IMR-90 (cell line): ENCODE results near the gene GH1. TPM values are rescaled to one million over a fixed set of nuclear protein-coding genes. Genes with fewer than 3 reads are reported as not detected.

Experiments used
- ATAC-seq: fragments of 200-7000 bp; cut with Tn5 transposase; 2 replicates; pipeline ENCODE4 v1.9.1; 2020; ENCODE audit warnings: low read depth, mild to moderate bottlenecking, moderate library complexity
- BruUV-seq: library from RNA; stranded (reverse); fragments of 400-500 nt; replicated peaks from 2 replicates; lab custom pipeline; 2021; lab: Mats Ljungman, UMichigan
- CTCF ChIA-PET: fragments of 300-600 bp; formaldehyde crosslinking; extraction: SDS; loops from one replicate; lab custom pipeline; 2021; ENCODE audit warnings: antibody characterized with exemption; lab: Yijun Ruan, JAX
- POLR2A ChIA-PET: fragments of 300-600 bp; sonication (Branson Sonifier 250); formaldehyde crosslinking; loops from one replicate; lab custom pipeline; 2022; ENCODE audit warnings: antibody characterized with exemption; ENCODE audit not compliant: unreplicated experiment; lab: Charles Lee
- DNase-seq: peaks from one replicate; pipeline ENCODE4 v3.0.0; 2013
- H2AFZ ChIP-seq: replicated peaks from 2 replicates; pipeline ENCODE3; 2013; ENCODE audit warnings: low read length, mild to moderate bottlenecking; ENCODE audit not compliant: poor library complexity
- H2AK5ac ChIP-seq: 2 replicates; pipeline ENCODE4 v1.6.1; 2013; ENCODE audit warnings: low read depth, low read length, inconsistent platforms
- H2AK9ac ChIP-seq: replicated peaks from 2 replicates; pipeline ENCODE3; 2013; ENCODE audit warnings: mild to moderate bottlenecking, low read depth, low read length, moderate library complexity; ENCODE audit not compliant: poor library complexity
- H2BK120ac ChIP-seq: 2 replicates; pipeline ENCODE4 v1.6.1; 2013; ENCODE audit warnings: low read depth, low read length, inconsistent platforms
- H2BK15ac ChIP-seq: 3 replicates; pipeline ENCODE4 v1.6.1; 2013; ENCODE audit warnings: low read depth, low read length, inconsistent platforms
- H2BK20ac ChIP-seq: 2 replicates; pipeline ENCODE4 v1.6.1; 2013; ENCODE audit warnings: low read depth, mild to moderate bottlenecking, inconsistent platforms, low read length, moderate library complexity
- H2BK5ac ChIP-seq: 2 replicates; pipeline ENCODE4 v1.6.1; 2013; ENCODE audit warnings: mild to moderate bottlenecking, low read depth, low read length, inconsistent platforms; ENCODE audit not compliant: poor library complexity, severe bottlenecking
- H3K14ac ChIP-seq: replicated peaks from 2 replicates; pipeline ENCODE4 v1.6.1; 2013; ENCODE audit warnings: low read depth, low read length, inconsistent platforms
- H3K18ac ChIP-seq: 2 replicates; pipeline ENCODE4 v1.6.1; 2013; ENCODE audit warnings: low read depth, low read length, control low read depth
- H3K23ac ChIP-seq: 2 replicates; pipeline ENCODE4 v1.6.1; 2013; ENCODE audit warnings: low read depth, low read length, inconsistent platforms
- H3K27ac ChIP-seq: 2 replicates; pipeline ENCODE4 v1.5.1; 2013; ENCODE audit warnings: mild to moderate bottlenecking, control low read depth, low read length; ENCODE audit not compliant: insufficient read depth
- H3K27me3 ChIP-seq: 2 replicates; pipeline ENCODE4 v1.6.1; 2013; ENCODE audit warnings: low read length; ENCODE audit not compliant: control insufficient read depth, insufficient read depth
- H3K36me3 ChIP-seq: 2 replicates; pipeline ENCODE4 v1.6.1; 2013; ENCODE audit warnings: low read length, mixed read lengths; ENCODE audit not compliant: control insufficient read depth, insufficient read depth
- H3K4ac ChIP-seq: 2 replicates; pipeline ENCODE4 v1.6.1; 2013; ENCODE audit warnings: low read depth, low read length, inconsistent platforms
- H3K4me1 ChIP-seq: 2 replicates; pipeline ENCODE4 v1.6.1; 2013; ENCODE audit warnings: low read length, mixed read lengths; ENCODE audit not compliant: control insufficient read depth, insufficient read depth
- H3K4me2 ChIP-seq: 2 replicates; pipeline ENCODE4 v1.6.1; 2013; ENCODE audit warnings: low read depth, mild to moderate bottlenecking, control low read depth, low read length, moderate library complexity
- H3K4me3 ChIP-seq: 2 replicates; pipeline ENCODE4 v1.5.1; 2013; ENCODE audit warnings: low read depth, mild to moderate bottlenecking, control low read depth, low read length, moderate library complexity; ENCODE audit not compliant: insufficient read depth
- H3K56ac ChIP-seq: 2 replicates; pipeline ENCODE4 v1.6.1; 2013; ENCODE audit warnings: low read length, inconsistent platforms; ENCODE audit not compliant: insufficient read depth; ENCODE audit errors: extremely low read depth
- H3K79me1 ChIP-seq, 2 experiments: 2 replicates each; pipeline ENCODE4 v1.6.1; 2013; ENCODE audit warnings: low read length in 2 of 2, inconsistent platforms in 1 of 2, low read depth in 1 of 2
- H3K9ac ChIP-seq: 2 replicates; pipeline ENCODE4 v1.6.1; 2013; ENCODE audit warnings: low read depth, low read length, control low read depth
- H3K9me1 ChIP-seq: 2 replicates; pipeline ENCODE4 v1.6.1; 2013; ENCODE audit warnings: low read length, inconsistent platforms; ENCODE audit not compliant: insufficient read depth
- H3K9me3 ChIP-seq: 2 replicates; pipeline ENCODE4 v1.6.1; 2013; ENCODE audit warnings: low read length; ENCODE audit not compliant: control insufficient read depth, insufficient read depth
- H4K20me1 ChIP-seq: 2 replicates; pipeline ENCODE4 v1.6.1; 2013; ENCODE audit warnings: low read length, inconsistent platforms; ENCODE audit not compliant: insufficient read depth
- H4K5ac ChIP-seq: 2 replicates; pipeline ENCODE4 v1.6.1; 2013; ENCODE audit warnings: mild to moderate bottlenecking, low read depth, low read length, control low read depth
- H4K8ac ChIP-seq, 2 experiments: 2 replicates each; pipeline ENCODE4 v1.6.1; 2013; ENCODE audit warnings: low read depth in 2 of 2, low read length in 2 of 2, control low read depth in 1 of 2, inconsistent platforms in 1 of 2
- H4K91ac ChIP-seq: 2 replicates; pipeline ENCODE4 v1.6.1; 2013; ENCODE audit warnings: low read depth, low read length, inconsistent platforms; ENCODE audit not compliant: insufficient read depth
- BHLHE40 ChIP-seq: fragments of 150-350 bp; IDR thresholded peaks from 2 replicates; pipeline ENCODE4 v1.6.1; 2016; ENCODE audit warnings: mild to moderate bottlenecking, low read depth, low read length
- CEBPB ChIP-seq: IDR thresholded peaks from 2 replicates; pipeline ENCODE4 v1.6.1; 2012; ENCODE audit warnings: low read depth, low read length, improper control_type of control experiment
- CHD1 ChIP-seq: IDR thresholded peaks from 2 replicates; pipeline ENCODE4 v1.6.1; 2012; ENCODE audit warnings: low read depth, low read length, improper control_type of control experiment
- CTCF ChIP-seq: conservative IDR thresholded peaks from 2 replicates; pipeline ENCODE4 v1.5.1; 2012; ENCODE audit warnings: mild to moderate bottlenecking, low read depth, low read length, improper control_type of control experiment
- MAFK ChIP-seq: IDR thresholded peaks from 2 replicates; pipeline ENCODE4 v1.6.1; 2012; ENCODE audit warnings: low read depth, low read length, improper control_type of control experiment
- MAZ ChIP-seq: IDR thresholded peaks from 2 replicates; pipeline ENCODE4 v1.6.1; 2012; ENCODE audit warnings: low read depth, mild to moderate bottlenecking, low read length, improper control_type of control experiment, moderate library complexity, borderline replicate concordance
- NFE2L2 ChIP-seq: fragments of 150-350 bp; IDR thresholded peaks from 2 replicates; pipeline ENCODE4 v1.6.1; 2016; ENCODE audit warnings: low read depth, mild to moderate bottlenecking, low read length
- RAD21 ChIP-seq: IDR thresholded peaks from 2 replicates; pipeline ENCODE4 v1.6.1; 2012; ENCODE audit warnings: low read length, improper control_type of control experiment
- RCOR1 ChIP-seq: IDR thresholded peaks from 2 replicates; pipeline ENCODE4 v1.6.1; 2012; ENCODE audit warnings: mild to moderate bottlenecking, low read length, improper control_type of control experiment; ENCODE audit not compliant: insufficient replicate concordance
- RFX5 ChIP-seq: IDR thresholded peaks from 2 replicates; pipeline ENCODE4 v1.8.0; 2012; ENCODE audit warnings: low read depth, mild to moderate bottlenecking, low read length, moderate library complexity
- SMC3 ChIP-seq: fragments of 150-350 bp; IDR thresholded peaks from 2 replicates; pipeline ENCODE4 v1.6.1; 2016; ENCODE audit warnings: low read depth, mild to moderate bottlenecking, antibody characterized with exemption, low read length, moderate library complexity
- USF2 ChIP-seq: fragments of 150-350 bp; IDR thresholded peaks from 2 replicates; pipeline ENCODE4 v1.6.1; 2017; ENCODE audit warnings: mild to moderate bottlenecking, antibody characterized with exemption, low read length, low read depth
- WGBS, 2 experiments: methylation state at CpG; one replicate each; pipeline versions ENCODE4 v1.1.5 to v1.1.7; 2013; ENCODE audit warnings: missing lambda C conversion rate in 2 of 2; ENCODE audit not compliant: insufficient read length in 1 of 2; ENCODE audit errors: extremely low coverage in 2 of 2; 5-methylcytosine and 5-hydroxymethylcytosine counted together
- dilution Hi-C: fragments of 300-500 bp; cut with HindIII; formaldehyde crosslinking; loops from one replicate; pipeline ENCODE4 v1.14.3; 2018; ENCODE audit warnings: low sequenced_read_pairs; ENCODE audit not compliant: unreplicated experiment
- in situ Hi-C: fragments of 300-500 bp; cut with MboI; formaldehyde crosslinking; loops from 3 replicates; pipeline ENCODE4 v1.14.3; 2019; ENCODE audit warnings: low sequenced_read_pairs, inconsistent platforms, mixed read lengths
- intact Hi-C: fragments of 100-400 bp; cut with micrococcal nuclease; formaldehyde crosslinking; loops from 2 replicates; pipeline ENCODE4 v1.10.0; 2022
- polyA plus RNA-seq, 3 experiments: library from polyadenylated mRNA; depleted of rRNA; stranded (reverse); fragments of >200 nt; gene quantifications; 2 replicates each; pipeline ENCODE4 v1.2.3, GENCODE V29; 2012; ENCODE audit warnings: low replicate concordance in 1 of 3
- total RNA-seq: library from RNA; depleted of rRNA; stranded (reverse); fragments of >200 nt; gene quantifications from 2 replicates; pipeline ENCODE4 v1.2.3, GENCODE V29; 2012

Gene GH1
- total and polyA plus RNA-seq, 2 of the 4 experiments (the other 2 are of a cell fraction) = not detected

DNA sequence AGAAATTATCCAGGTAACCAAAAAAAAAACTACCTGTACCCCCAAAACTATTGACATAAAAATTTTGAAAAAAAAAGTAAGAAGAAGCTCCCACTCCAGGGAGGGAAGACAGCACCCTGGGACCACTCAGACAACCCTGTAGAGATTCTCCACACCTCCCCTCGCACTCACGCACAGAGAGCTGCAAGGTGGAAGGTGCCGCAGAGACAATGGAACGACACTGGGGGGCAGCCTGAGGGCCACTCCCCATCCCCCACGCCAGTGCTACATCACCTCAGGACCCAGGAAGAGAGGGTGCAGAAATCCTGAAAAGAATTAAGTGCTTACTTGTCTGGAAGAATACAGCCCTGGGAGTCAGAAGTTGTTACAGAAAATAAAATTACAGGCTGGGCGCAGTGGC is 18.7 kb upstream of the GH1 start:
- Histone ChIP-seq H3K4ac (no peak overlapping the region), H3K23ac (no peak overlapping the region), H3K4me2 (no peak overlapping the region), H4K20me1 (no peaks in the 10 kb centered on the region), H3K14ac (no peak overlapping the region), H4K8ac (no peak overlapping the region), H3K4me1 (no peaks in the 10 kb centered on the region), H3K4me3 (no peak overlapping the region), H3K9me1 (no peaks in the 10 kb centered on the region), H4K91ac (no peak overlapping the region), H4K5ac (no peak overlapping the region), H2BK5ac (no peak overlapping the region), H3K79me1 (no peaks in the 10 kb centered on the region), H3K27me3 (peaks cover 38% of the 10 kb centered on the region), H2AK9ac (no peak overlapping the region), H3K36me3 (no peaks in the 10 kb centered on the region), H3K18ac (no peak overlapping the region), H3K9me3 (no peaks in the 10 kb centered on the region; the same call in 1 of the 2 replicates), H3K9ac (no peak overlapping the region), H2AFZ (no peak overlapping the region), H2BK15ac (no peak overlapping the region), H2BK20ac (no peak overlapping the region), H2AK5ac (no peak overlapping the region), H3K27ac (no peak overlapping the region), H3K56ac (no peak overlapping the region), H2BK120ac (no peak overlapping the region)
- TF ChIP-seq CHD1 (no peak), MAFK (no peak), CEBPB (no peak), RAD21 (no peak), NFE2L2 (no peak), SMC3 (no peak), BHLHE40 (no peak), RFX5 (no peak), MAZ (no peak), USF2 (no peak), CTCF (no peak), RCOR1 (no peak)
- CTCF ChIA-PET = interaction anchor here (0.6 to 0.7 kb wide), 3 partner anchors 16 to 194 kb away, joined by 3 to 5 read pairs (median 4); no protein-coding TSS in a partner anchor
- DNase-seq = no peak
- intact Hi-C loops = no loop called here
- in situ Hi-C loops = no loop called here
- POLR2A ChIA-PET = no interaction called here
- whole genome bisulfite sequencing, 2 experiments = no CpG with 5 or more reads among the region's 6 CpGs
- no TSS peak for BruUV-seq
- no peak for ATAC-seq
- dilution Hi-C loops = no loop called here
